ENCODE results near the gene CYSRT1. TPM values are rescaled to one million over a fixed set of nuclear protein-coding genes. Genes with fewer than 3 reads are reported as not detected.

Gene CYSRT1
- polyA plus RNA-seq, 3 donors from 2014 or later, result 0.19 TPM; not detected in 2

DNA sequence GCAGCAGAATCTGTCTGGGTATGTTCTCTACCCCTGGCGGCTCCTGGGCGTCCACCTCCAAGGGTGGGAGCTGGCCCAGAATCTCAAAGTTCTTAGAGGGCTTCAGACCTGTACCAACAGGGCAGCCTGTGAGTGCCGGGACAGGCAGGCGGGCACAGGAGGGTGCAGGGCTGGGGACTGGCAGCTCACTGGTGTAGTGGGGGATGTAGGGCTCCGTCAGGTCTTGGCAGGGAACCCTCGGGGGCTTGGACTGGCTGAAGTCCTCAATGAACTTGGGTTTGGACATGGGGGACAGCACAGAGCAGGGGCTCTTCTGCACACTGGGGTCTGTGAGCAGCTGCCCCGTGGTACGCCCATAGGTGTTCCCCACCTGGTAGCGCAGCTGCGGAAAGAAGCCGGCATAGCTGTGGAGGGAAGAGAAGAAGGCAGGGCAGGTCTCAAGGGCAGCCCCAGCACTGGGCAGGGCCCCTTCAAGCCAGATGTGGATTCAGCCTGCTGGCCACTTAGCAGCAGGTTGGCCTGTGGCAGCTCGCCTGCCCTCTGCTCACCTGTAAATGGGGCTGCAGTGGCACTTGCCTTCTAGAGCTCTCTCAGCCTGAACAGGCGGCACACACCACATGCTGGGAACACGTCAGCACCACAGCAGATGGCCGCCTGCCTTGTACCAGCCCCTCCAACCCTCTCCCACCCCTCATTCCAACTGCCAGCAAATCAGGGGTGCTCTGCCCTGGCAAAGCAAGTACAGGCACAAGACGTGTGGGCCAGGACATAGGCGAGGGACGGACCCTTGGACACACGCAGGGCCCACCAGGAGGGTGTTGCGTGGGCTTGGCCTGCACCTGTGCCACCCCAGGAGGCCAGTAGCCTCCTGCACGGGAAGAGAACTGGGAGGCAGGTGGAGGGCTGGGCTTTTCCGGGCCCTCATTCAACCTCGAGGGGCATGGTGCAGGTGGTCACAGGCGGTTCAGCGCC lies 20.8 kb downstream of the CYSRT1 start:
- no peak for DNase-seq
- H3K27me3 Mint-ChIP-seq (ENCODE audit: low read depth in 3 of 3), result peaks cover 12 to 25% (median 20%) of the 10 kb centered on the region in 3 donors
- no peaks in the 10 kb centered on the region for H3K9me3 Mint-ChIP-seq
- H3K4me3 Mint-ChIP-seq, result no peak overlapping the region
- H3K36me3 Mint-ChIP-seq, result peaks cover 0 to 3% (median 0%) of the 10 kb centered on the region in 3 donors
- no peak overlapping the region for H3K27ac Mint-ChIP-seq
- peaks cover 16 to 22% of the 10 kb centered on the region in 2 donors for H3K4me1 Mint-ChIP-seq

DNA sequence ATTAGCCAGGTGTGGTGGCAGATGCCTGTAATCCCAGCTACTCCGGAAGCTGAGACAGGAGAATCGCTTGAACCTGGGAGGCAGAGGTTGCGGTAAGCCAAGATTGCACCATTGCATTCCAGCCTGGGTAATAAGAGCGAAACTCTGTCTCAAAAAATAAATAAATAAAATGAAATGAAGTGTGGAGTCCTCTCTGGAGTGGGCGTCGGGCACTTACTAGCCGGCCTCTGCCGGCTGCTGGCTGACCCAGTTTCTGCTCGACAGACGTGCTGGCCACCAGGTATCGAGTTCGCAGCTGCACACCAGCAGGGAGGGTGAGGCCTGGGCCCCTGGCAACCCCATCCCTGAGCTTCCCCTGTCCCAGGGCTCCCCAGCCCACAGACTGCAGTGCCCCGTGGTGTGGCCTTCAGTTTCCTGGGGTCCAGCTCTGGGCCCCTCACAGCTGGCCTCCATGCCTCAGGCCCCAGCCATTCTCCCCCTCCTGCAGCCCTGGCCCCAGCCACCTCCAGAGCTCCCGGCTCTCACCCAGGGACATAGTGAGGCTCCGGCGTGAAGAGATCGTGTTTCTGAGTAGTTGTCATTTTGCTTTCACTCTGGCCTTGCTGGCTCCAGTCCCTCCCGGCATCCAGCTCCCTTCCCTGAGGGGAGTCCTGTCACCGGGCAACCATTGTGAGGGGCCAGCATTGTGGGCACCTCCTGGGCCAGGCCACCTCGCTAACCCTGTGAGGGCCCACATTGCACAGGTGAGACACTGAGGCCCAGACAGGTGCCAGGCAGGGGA lies 22.4 kb downstream of the CYSRT1 start:
- Mint-ChIP-seq H3K9me3 (no peaks in the 10 kb centered on the region), H3K4me1 (peaks cover 11 to 13% of the 10 kb centered on the region in 2 donors), H3K36me3 (peaks cover 0 to 3% (median 0%) of the 10 kb centered on the region in 3 donors), H3K27ac (no peak overlapping the region), H3K27me3 (ENCODE audit: low read depth in 3 of 3) (peaks cover 5 to 17% (median 12%) of the 10 kb centered on the region in 3 donors), H3K4me3 (no peak overlapping the region)
- no peak for DNase-seq

DNA sequence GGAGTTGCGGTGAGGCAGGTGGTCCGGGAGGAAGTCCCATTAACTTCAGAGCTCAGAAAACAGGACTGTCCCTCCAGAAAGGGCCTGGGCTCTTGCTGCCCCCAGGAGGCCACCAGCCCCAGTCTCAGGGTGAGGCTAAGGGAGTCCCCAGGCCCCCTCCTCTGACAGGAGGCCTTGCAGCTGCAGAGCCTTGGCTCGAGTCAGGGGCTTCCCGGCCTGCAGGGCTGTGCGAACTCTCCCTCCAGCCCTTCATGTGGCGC lies 22.9 kb downstream of the CYSRT1 start:
- no peak for DNase-seq
- no peaks in the 10 kb centered on the region for H3K9me3 Mint-ChIP-seq
- H3K27me3 Mint-ChIP-seq (ENCODE audit: low read depth in 3 of 3), result peaks cover 1 to 12% (median 7%) of the 10 kb centered on the region in 3 donors
- no peak overlapping the region for H3K27ac Mint-ChIP-seq
- peaks cover 6 to 7% of the 10 kb centered on the region in 2 donors for H3K4me1 Mint-ChIP-seq
- H3K4me3 Mint-ChIP-seq, result no peak overlapping the region
- H3K36me3 Mint-ChIP-seq, result peaks cover 0 to under 1% (median 0%) of the 10 kb centered on the region in 3 donors

DNA sequence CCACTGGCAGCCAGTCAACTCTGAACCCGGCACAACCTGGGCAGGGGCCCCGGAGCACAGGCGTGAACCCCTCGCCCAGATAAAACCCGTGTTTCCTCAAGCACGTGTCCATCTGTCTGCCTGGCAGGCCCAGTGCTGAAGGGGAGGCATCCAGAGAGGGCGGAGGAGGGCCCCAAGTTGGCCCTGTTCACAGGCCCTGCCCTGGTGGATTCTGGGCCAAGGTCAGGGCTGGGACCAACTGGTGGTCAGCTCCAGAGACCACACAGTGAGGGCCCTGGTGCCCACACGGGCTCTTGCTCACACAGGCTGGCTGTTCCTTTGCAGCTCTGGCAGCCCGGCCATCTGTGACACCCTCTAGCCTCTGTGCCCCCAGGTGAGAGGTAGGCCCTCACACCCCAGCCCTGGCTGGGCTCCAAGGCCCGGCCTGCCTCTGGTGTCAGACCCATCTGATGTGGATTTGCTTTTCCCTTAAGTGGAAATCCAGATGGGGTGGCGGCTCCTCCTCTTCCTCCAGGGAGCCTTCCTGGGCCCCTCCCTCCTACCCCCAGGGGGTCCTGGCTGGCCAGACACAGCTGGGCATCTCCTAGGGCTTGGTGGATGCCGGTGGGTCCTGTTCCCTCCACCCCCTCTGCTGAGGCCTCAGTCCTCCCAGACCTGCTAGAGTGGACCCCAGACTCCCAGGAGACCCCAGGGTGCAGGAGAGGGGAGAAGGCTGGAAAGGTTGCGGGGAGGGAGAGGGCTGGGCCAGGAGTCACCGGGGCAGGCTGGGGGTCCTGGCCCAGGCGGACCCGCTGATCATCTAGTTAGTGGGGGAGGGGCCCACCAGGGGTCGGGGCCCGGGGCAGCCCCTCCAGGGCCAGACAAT lies 25.6 kb downstream of the CYSRT1 start:
- Mint-ChIP-seq H3K4me3 (no peak overlapping the region), H3K27ac (no peak overlapping the region), H3K9me3 (peaks cover 0 to 2% (median 0%) of the 10 kb centered on the region in 6 donors), H3K27me3 (ENCODE audit: low read depth in 3 of 3) (peaks cover 0 to 5% (median 3%) of the 10 kb centered on the region in 3 donors), H3K4me1 (peaks cover 4% of the 10 kb centered on the region in 2 donors), H3K36me3 (no peaks in the 10 kb centered on the region)
- DNase-seq, result no peak

DNA sequence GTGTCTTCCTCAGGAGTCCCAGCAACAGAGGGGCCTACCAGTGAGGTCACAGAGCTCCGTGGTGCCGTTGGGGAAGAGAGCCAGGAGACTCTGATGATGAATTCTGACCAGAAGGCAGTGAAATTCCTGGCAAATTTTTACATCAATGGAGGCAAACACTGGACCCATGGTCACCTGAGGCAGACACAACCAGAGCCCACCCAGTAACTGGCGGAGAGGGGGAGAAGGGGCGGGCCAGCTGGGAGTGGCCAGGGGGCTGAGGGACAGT lies 26.2 kb downstream of the CYSRT1 start, which contains the start of gene STPG3:
Gene STPG3, plus strand, starts transcription at position 93 of the 268 bp plus-strand sequence. Its CDS starts 1 bp downstream, at position 94.
- H3K27me3 Mint-ChIP-seq (ENCODE audit: low read depth in 3 of 3), result peaks cover 0 to 5% (median 3%) of the 10 kb centered on the region in 3 donors
- no peak within 1 kb of the TSS for H3K27ac Mint-ChIP-seq
- H3K9me3 Mint-ChIP-seq, result peaks cover 0 to 2% (median 0%) of the 10 kb centered on the region in 6 donors
- H3K4me1 Mint-ChIP-seq, result peaks cover 9% of the 10 kb centered on the region in 2 donors
- no peaks in the 10 kb centered on the region for H3K36me3 Mint-ChIP-seq
- DNase-seq, result no peak
- no peak within 1 kb of the TSS for H3K4me3 Mint-ChIP-seq

DNA sequence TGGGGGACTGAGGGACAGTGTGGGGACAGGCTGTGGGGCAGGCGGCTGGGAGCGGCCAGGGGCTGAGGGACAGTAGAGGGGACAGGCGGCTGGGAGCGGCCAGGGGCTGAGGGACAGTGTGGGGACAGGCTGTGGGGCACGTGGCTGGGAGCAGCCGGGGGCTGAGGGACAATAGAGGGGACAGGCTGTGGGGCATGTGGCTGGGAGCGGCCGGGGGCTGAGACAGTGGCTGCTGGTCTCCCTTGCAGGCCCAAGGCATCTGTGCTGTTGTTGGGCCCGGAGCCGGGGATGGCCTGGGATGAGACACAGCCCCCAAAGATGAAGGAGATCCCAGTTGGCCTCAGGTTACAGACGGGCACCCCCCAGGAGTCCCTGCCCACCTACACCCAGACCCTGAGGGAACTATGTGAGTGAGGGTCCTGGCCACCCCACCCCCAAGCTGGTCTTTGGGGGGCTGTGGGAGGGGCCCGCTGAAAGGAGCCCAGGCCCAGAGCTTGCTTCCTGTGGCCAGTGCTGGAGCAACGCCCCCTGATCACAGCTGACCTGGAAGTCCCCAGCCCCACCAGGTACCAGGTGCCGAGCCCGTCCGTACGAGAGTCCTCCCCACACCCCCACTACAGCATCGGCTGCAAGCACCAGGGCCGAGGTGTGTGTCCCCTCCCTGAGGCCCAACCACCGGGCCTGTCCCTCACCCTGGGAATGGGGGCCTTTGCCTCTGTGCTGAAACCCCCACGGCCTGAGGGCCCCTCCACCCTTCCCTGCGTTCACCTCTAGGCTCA lies 26.7 kb downstream of the CYSRT1 start:
- Mint-ChIP-seq H3K9me3 (peaks cover 0 to 2% (median 0%) of the 10 kb centered on the region in 6 donors), H3K4me3 (no peak overlapping the region), H3K27ac (no peak overlapping the region)

DNA sequence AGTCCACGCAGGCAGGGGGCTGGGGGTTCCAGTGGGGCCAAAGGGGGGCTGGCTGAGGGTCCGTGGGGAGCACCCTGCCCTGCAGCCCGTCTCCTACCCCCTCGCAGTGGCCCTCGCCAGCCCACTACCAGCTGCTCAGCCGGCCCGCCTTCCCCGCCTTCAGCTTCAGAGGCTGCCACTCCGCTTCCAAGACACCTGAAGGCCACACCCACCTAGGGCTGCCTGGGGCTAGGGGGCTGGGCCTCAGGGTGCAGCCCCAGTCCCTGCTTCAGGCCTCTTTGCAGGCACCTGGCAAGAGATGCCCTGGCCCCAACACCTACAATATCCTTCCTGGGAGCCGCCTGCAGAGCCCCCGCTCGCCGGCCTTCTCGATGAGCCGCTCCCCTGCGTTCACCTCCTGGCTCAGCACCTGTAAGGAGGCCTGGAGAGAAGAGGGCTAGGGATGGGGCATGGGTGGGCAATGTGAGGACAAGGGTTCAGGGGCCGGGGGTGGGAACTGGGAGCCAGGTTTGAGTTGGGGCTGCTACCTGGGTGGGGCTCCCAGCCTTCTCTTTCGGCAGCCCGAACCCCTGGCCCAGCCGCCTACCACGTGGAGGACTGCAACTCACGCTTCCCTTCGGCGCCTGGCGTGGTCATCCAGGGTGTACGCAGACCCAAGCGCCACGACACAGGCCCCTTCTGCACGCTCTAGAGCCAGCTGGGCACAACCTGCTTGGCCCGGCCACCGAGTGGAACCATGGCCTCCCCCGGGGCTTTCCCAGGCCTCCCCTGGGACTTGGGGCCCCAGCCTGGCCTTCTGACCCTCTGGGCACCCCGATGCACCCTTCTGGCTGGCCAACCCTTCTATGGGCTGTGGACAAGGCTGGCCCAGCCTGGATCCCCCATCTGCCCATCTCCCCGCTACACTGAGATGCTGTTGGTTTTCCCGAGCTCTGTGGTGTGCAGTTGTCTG lies 27.9 kb downstream of the CYSRT1 start:
- no peak overlapping the region for H3K27ac Mint-ChIP-seq
- H3K9me3 Mint-ChIP-seq, result peaks cover 0 to 2% (median 0%) of the 10 kb centered on the region in 6 donors
- no peaks in the 10 kb centered on the region for H3K36me3 Mint-ChIP-seq
- DNase-seq, result no peak
- H3K4me1 Mint-ChIP-seq, result peaks cover 15 to 20% of the 10 kb centered on the region in 2 donors
- H3K4me3 Mint-ChIP-seq, result peak overlapping the region in 1 of 5 donors; percentile 12
- peaks cover 0 to 4% (median 3%) of the 10 kb centered on the region in 3 donors for H3K27me3 Mint-ChIP-seq (ENCODE audit: low read depth in 3 of 3)

More for the DNA sequence above, 26.7 kb downstream of the CYSRT1 start:
- H3K36me3 Mint-ChIP-seq, result no peaks in the 10 kb centered on the region
- peaks cover 0 to 5% (median 3%) of the 10 kb centered on the region in 3 donors for H3K27me3 Mint-ChIP-seq (ENCODE audit: low read depth in 3 of 3)
- peaks cover 14% of the 10 kb centered on the region in 2 donors for H3K4me1 Mint-ChIP-seq
- no peak for DNase-seq

DNA sequence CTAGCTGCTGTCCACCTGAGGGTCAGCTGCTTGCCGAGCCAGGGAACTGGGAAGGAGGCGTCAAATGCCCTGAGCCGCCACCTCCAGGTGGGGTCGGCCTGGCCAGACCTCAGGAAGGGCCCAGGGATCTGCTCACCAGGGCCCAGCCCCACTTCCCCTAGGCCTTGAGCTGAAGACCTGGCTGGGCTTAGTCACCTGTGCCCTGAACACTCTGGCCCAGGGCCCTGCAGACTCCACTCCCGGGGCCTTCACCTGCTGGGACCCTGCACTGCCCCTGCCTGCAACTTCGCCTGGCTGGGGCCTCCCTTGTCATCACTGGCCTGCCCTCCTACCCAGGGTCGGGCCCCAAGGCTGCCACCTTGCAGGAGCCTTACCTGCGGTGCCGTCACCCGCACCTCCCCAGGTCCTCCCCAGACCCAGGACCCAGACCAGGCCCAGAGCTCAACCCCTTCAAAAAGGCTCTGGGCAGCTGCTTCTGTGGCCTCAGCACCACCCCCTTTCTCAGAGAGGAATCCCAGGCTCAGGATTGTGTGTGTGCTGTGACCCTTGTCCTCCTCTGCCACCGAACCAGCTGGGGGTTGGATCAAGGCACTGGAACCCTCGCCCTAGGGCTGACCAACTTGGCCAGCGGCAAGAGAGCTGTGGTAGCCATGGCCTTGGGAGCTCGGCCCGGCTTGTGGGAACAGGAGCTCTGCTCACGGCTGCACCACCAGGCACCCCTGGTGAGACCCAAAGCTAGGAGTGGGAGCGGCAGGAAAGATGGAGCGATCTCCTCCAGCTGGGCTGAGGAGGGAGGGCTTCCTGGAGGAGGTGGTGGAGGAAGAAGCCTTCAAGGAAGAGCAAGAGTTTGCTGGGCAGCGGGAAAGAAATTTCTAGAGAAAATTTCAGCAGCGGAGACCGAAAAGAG lies 29.0 kb downstream of the CYSRT1 start:
- peak overlapping the region; percentile 80 to 86 (median 85) for H3K4me3 Mint-ChIP-seq
- peaks cover 0 to 4% (median 3%) of the 10 kb centered on the region in 3 donors for H3K27me3 Mint-ChIP-seq (ENCODE audit: low read depth in 3 of 3)
- no peak for DNase-seq
- peak overlapping the region in 5 of 6 donors; percentile 37 to 83 (median 60) for H3K27ac Mint-ChIP-seq
- peaks cover 15 to 20% of the 10 kb centered on the region in 2 donors for H3K4me1 Mint-ChIP-seq
- H3K9me3 Mint-ChIP-seq, result peaks cover 0 to 2% (median 0%) of the 10 kb centered on the region in 6 donors
- H3K36me3 Mint-ChIP-seq, result no peaks in the 10 kb centered on the region

DNA sequence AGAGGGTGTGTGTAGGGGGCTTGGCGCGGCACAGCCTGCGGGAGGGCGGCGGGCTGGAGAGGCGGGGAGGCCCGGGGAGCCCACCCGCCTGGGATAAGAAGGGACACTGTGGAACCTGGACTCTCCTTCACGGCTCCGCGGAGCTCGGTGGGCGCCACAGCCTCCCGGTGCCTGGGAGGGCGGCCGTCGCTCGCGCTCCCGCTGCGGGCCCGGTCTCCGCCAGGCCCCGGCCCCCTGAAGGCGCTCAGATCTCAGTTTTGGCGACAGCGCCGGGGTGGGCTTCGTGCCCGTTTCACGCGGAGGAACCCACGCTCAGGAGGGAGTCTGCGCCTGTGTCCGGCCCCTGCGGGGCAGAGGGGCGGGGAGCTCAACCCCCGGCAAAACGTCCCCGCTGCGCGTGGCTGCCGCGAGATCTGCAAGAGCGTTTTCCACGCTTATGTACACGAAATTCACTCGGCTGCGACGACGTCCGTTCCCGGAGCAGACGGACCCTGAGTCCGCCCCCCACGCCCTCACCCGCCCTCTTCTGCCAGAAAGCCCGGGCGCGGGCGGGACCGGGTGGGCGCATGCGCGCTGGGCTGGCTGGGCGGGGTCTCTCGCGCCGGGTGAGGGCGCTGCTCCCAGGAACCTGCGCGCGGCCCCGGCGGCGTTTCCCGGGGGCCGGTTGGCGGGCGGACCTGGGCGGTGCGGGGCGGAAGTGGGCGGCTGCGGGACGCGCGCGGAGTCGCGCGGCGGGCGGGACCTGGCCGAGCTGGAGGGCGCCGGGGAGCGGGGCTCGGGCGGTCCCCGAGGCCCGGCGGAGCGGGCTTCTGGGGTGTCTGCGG lies 29.9 kb downstream of the CYSRT1 start, which contains the start of gene NELFB:
Gene NELFB, plus strand, starts transcription at position 704 of the 824 bp plus-strand sequence.
- peak within 1 kb of the TSS in 5 of 6 donors; percentile 65 to 84 (median 82) for H3K27ac Mint-ChIP-seq
- peaks cover 15 to 20% of the 10 kb centered on the region in 2 donors for H3K4me1 Mint-ChIP-seq

DNA sequence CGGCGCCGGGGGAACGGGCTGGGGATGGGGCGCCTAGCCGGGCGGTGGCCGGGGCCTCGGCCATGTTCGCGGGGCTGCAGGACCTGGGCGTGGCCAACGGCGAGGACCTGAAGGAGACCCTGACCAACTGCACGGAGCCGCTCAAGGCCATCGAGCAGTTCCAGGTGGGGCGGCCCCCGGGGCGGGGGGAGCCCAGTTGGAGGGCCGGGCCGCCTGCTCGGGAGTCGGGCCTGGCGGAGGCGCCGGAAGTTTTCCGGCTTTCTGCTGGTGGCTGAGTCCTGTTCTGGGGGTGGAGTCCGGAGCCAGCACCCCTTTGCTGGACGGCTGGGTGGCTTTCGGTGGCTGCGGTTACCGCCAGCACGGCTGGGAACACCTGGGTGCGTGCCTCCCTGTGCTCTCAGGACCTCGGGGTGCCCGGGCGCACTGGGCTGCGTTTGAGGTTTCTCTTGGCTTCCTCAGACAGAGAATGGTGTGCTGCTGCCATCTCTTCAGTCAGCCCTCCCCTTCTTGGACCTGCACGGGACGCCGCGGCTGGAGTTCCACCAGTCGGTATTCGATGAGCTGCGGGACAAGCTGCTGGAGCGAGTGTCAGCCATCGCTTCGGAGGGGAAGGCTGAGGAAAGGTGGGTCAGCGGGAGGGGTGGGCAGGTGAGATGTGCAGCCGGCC lies 30.6 kb downstream of the CYSRT1 start:
- Mint-ChIP-seq H3K9me3 (peaks cover 0 to 2% (median 0%) of the 10 kb centered on the region in 6 donors), H3K36me3 (peaks cover 0 to 3% (median 0%) of the 10 kb centered on the region in 3 donors), H3K4me1 (peaks cover 15 to 20% of the 10 kb centered on the region in 2 donors), H3K4me3 (peak overlapping the region; percentile 83 to 92 (median 88)), H3K27me3 (ENCODE audit: low read depth in 3 of 3) (peaks cover 0 to 5% (median 4%) of the 10 kb centered on the region in 3 donors), H3K27ac (peak overlapping the region in 4 of 6 donors; percentile 65 to 84 (median 74))
- DNase-seq, result no peak

More for the DNA sequence above, 29.9 kb downstream of the CYSRT1 start, which contains the start of gene NELFB:
- Mint-ChIP-seq H3K36me3 (peaks cover 0 to 3% (median 0%) of the 10 kb centered on the region in 3 donors), H3K4me3 (peak within 1 kb of the TSS; percentile 83 to 92 (median 88)), H3K9me3 (peaks cover 0 to 2% (median 0%) of the 10 kb centered on the region in 6 donors), H3K27me3 (ENCODE audit: low read depth in 3 of 3) (peaks cover 0 to 4% (median 3%) of the 10 kb centered on the region in 3 donors)
- DNase-seq, result peak; percentile 97 to 98 (median 97)

All from immature natural killer cell (primary cell).